ENCODE results near the gene PTGIS. TPM values are rescaled to one million over a fixed set of nuclear protein-coding genes. Genes with fewer than 3 reads are reported as not detected.

The PTGIS gene
- total and polyA plus RNA-seq, 2 of the 4 experiments (the other 2 are of a cell fraction): 1.6 to 2.6 TPM

DNA sequence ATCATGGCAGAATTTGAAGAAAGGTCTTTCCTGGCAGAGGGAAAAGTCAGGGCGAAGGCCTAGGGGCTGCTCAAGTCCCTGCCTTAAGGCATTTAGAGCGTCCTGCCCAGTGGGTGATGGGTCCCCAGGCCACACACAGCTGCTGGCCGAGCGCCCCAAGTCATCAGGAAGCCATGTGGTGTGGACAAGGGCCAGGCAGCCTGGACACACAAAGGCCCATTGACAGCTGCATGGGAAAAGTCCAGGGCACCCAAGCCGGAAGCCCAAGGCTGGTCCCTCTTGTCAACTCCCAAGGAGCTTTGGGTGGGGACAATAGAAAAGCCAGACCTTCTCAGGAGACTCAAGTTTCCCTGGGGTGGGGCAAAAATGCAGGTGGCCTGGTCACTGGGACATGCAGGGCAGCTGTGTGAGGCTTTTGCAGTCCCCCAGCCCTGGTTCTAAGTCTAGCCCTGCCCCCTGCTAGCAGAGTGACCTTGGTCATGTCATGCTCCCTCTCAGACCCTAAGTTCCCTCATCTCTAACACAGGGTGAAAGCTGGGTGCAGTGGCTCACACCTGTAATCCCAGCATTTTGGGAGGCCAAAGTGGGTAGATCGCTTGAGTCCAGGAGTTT lies 44.3 kb upstream of the PTGIS start:
- Histone ChIP-seq H4K5ac (ENCODE audit: low read depth, low read length) (no peak overlapping the region), H3K27me3 (ENCODE audit: control insufficient read depth, insufficient read depth, low read length) (peaks cover 6% of the 10 kb centered on the region; the same call in 1 of the 2 replicates), H3K4me2 (ENCODE audit: low read depth, low read length) (no peak overlapping the region), H3K27ac (ENCODE audit: insufficient read depth, low read length) (no peak overlapping the region), H3K9ac (ENCODE audit: low read depth, low read length) (no peak overlapping the region), H3K4me3 (ENCODE audit: insufficient read depth, low read depth, low read length) (no peak overlapping the region), H4K91ac (ENCODE audit: insufficient read depth, low read depth, low read length) (no peak overlapping the region), H4K20me1 (ENCODE audit: insufficient read depth, low read length) (no peaks in the 10 kb centered on the region), H3K56ac (ENCODE audit: extremely low read depth, insufficient read depth, low read length) (no peak overlapping the region), H3K4me1 (ENCODE audit: control insufficient read depth, insufficient read depth, low read length) (peaks cover 4% of the 10 kb centered on the region; the same call in 1 of the 2 replicates), H3K23ac (ENCODE audit: low read depth, low read length) (no peak overlapping the region; the same call in 1 of the 2 replicates), H3K36me3 (ENCODE audit: control insufficient read depth, insufficient read depth, low read length) (no peaks in the 10 kb centered on the region), H3K9me1 (ENCODE audit: insufficient read depth, low read length) (no peaks in the 10 kb centered on the region), H2AFZ (replicated peaks; ENCODE audit: low read length, poor library complexity) (peak overlapping the region; percentile 48), H4K8ac (ENCODE audit: low read depth in 2 of 2, low read length in 2 of 2) (no peak overlapping the region), H3K9me3 (ENCODE audit: control insufficient read depth, insufficient read depth, low read length) (no peaks in the 10 kb centered on the region), H2BK5ac (ENCODE audit: low read depth, low read length, poor library complexity, severe bottlenecking) (no peak overlapping the region), H3K4ac (ENCODE audit: low read depth, low read length) (no peak overlapping the region), H2BK15ac (ENCODE audit: low read depth, low read length) (no peak overlapping the region), H2BK20ac (ENCODE audit: low read depth, low read length) (no peak overlapping the region), H2AK9ac (replicated peaks; ENCODE audit: low read depth, low read length, poor library complexity) (peak overlapping the region; percentile 53), H2AK5ac (ENCODE audit: low read depth, low read length) (no peak overlapping the region), H3K18ac (ENCODE audit: low read depth, low read length) (no peak overlapping the region), H3K14ac (replicated peaks; ENCODE audit: low read depth, low read length) (no peak overlapping the region), H2BK120ac (ENCODE audit: low read depth, low read length) (no peak overlapping the region), H3K79me1 (ENCODE audit: low read depth in 1 of 2, low read length in 2 of 2) (no peaks in the 10 kb centered on the region)
- no peak for DNase-seq
- ChIA-PET CTCF (interaction anchor here (0.8 to 1.8 kb wide), 3 partner anchors 71 to 245 kb away, joined by 4 to 10 read pairs (median 5); no protein-coding TSS in a partner anchor), POLR2A (ENCODE audit: unreplicated experiment) (no interaction called here)
- TF ChIP-seq, protein P1, sequence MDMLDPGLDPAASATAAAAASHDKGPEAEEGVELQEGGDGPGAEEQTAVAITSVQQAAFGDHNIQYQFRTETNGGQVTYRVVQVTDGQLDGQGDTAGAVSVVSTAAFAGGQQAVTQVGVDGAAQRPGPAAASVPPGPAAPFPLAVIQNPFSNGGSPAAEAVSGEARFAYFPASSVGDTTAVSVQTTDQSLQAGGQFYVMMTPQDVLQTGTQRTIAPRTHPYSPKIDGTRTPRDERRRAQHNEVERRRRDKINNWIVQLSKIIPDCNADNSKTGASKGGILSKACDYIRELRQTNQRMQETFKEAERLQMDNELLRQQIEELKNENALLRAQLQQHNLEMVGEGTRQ (IDR thresholded peaks at IDR 0.05; ENCODE audit: low read depth, low read length): no peak
- TF ChIP-seq MAZ (IDR thresholded peaks at IDR 0.05; ENCODE audit: borderline replicate concordance, low read depth, low read length) (no peak), RAD21 (IDR thresholded peaks at IDR 0.05; ENCODE audit: low read length) (no peak), CHD1 (IDR thresholded peaks at IDR 0.05; ENCODE audit: low read depth, low read length) (no peak), RCOR1 (IDR thresholded peaks at IDR 0.05; ENCODE audit: insufficient replicate concordance, low read length) (no peak), CEBPB (IDR thresholded peaks at IDR 0.05; ENCODE audit: low read depth, low read length) (no peak), RFX5 (IDR thresholded peaks at IDR 0.05; ENCODE audit: low read depth, low read length) (no peak), NFE2L2 (IDR thresholded peaks at IDR 0.05; ENCODE audit: low read depth, low read length) (no peak), BHLHE40 (IDR thresholded peaks at IDR 0.05; ENCODE audit: low read depth, low read length) (no peak), MAFK (IDR thresholded peaks at IDR 0.05; ENCODE audit: low read depth, low read length) (no peak), POLR2A (IDR thresholded peaks at IDR 0.05; ENCODE audit: low read depth, low read length) (no peak), SMC3 (IDR thresholded peaks at IDR 0.05; ENCODE audit: low read depth, low read length) (no peak), FOS (IDR thresholded peaks at IDR 0.05; ENCODE audit: low read depth, low read length) (no peak), MXI1 (IDR thresholded peaks at IDR 0.05; ENCODE audit: borderline replicate concordance, low read depth, low read length) (no peak)
- TF ChIP-seq, protein P2, sequence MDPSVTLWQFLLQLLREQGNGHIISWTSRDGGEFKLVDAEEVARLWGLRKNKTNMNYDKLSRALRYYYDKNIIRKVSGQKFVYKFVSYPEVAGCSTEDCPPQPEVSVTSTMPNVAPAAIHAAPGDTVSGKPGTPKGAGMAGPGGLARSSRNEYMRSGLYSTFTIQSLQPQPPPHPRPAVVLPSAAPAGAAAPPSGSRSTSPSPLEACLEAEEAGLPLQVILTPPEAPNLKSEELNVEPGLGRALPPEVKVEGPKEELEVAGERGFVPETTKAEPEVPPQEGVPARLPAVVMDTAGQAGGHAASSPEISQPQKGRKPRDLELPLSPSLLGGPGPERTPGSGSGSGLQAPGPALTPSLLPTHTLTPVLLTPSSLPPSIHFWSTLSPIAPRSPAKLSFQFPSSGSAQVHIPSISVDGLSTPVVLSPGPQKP (IDR thresholded peaks at IDR 0.05; ENCODE audit: borderline replicate concordance, low read depth, low read length): no peak
- TF ChIP-seq, protein P3, sequence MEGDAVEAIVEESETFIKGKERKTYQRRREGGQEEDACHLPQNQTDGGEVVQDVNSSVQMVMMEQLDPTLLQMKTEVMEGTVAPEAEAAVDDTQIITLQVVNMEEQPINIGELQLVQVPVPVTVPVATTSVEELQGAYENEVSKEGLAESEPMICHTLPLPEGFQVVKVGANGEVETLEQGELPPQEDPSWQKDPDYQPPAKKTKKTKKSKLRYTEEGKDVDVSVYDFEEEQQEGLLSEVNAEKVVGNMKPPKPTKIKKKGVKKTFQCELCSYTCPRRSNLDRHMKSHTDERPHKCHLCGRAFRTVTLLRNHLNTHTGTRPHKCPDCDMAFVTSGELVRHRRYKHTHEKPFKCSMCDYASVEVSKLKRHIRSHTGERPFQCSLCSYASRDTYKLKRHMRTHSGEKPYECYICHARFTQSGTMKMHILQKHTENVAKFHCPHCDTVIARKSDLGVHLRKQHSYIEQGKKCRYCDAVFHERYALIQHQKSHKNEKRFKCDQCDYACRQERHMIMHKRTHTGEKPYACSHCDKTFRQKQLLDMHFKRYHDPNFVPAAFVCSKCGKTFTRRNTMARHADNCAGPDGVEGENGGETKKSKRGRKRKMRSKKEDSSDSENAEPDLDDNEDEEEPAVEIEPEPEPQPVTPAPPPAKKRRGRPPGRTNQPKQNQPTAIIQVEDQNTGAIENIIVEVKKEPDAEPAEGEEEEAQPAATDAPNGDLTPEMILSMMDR (conservative IDR thresholded peaks at IDR 0.05; ENCODE audit: low read depth, low read length): no peak
- 72% methylated on average over 5 of the region's 6 CpGs; no CpG with 5 or more reads in 1 of the 2 experiments for WGBS, 2 experiments (ENCODE audit: extremely low coverage in 2 of 2, insufficient read length in 1 of 2)
- no TSS peak for BruUV-seq (replicated peaks)
- no peak for ATAC-seq (ENCODE audit: low read depth)
- intact Hi-C loops (cut with micrococcal nuclease): loop anchor here (10.0 kb wide), 1 partner anchor 463 kb away; no protein-coding TSS in a partner anchor
- in situ Hi-C loops (cut with MboI; ENCODE audit: low sequenced_read_pairs): loop anchor here (5.0 to 25.0 kb wide), 2 partner anchors 235 to 475 kb away; no protein-coding TSS in a partner anchor
- dilution Hi-C loops (cut with HindIII; ENCODE audit: low sequenced_read_pairs, unreplicated experiment): no loop called here
